K562 (cell line): ENCODE data around the gene IP6K2. TPM values are rescaled to one million over a fixed set of nuclear protein-coding genes. Genes with fewer than 3 reads are reported as not detected.

ENCODE experiments used
- ATAC-seq: fragments of 200-7000 bp; cut with Tn5 transposase; 3 replicates; pipeline ENCODE4 v1.9.1; 2020; ENCODE audit warnings: moderate library complexity
- BruUV-seq: library from RNA; stranded (reverse); fragments of 400-500 nt; replicated peaks from 2 replicates; lab custom pipeline; 2021; lab: Mats Ljungman, UMichigan
- CTCF ChIA-PET: fragments of 300-600 bp; formaldehyde crosslinking; extraction: SDS; loops from one replicate; lab custom pipeline; 2021; ENCODE audit warnings: low intra/inter-chr PET ratio; lab: Yijun Ruan, JAX
- POLR2A ChIA-PET: fragments of 300-600, 350-650 bp; sonication (Branson Sonifier 250); formaldehyde crosslinking; extraction: SDS; loops from one replicate; lab custom pipeline; 2021; ENCODE audit warnings: antibody characterized with exemption, inconsistent platforms; lab: Yijun Ruan, JAX
- DNase-seq, 4 experiments: peaks; one replicate each; pipeline versions ENCODE4 v3.0.0 to v3.0.0-alpha.2; 2011 to 2018; ENCODE audit warnings: low spot score in 3 of 4, mixed read lengths in 3 of 4; ENCODE audit errors: extremely low read depth in 1 of 4
- FAIRE-seq: peaks from 2 replicates; lab custom pipeline; 2011; peaks lifted over from hg19 to GRCh38; lab: Jason Lieb, UNC
- H2AFZ ChIP-seq: 2 replicates; pipeline ENCODE4 v1.6.0; 2011; ENCODE audit warnings: low read depth, low read length, control low read depth, inconsistent platforms
- H3K27ac ChIP-seq: fragments of 200-600 bp; 3 replicates; pipeline ENCODE4 v1.8.0; 2011; ENCODE audit warnings: low read depth, mild to moderate bottlenecking, control low read depth, inconsistent platforms, low read length, moderate library complexity, mixed read lengths; ENCODE audit errors: extremely low read depth
- H3K27me3 ChIP-seq, 2 experiments: fragments of 300-600 bp in 1 of 2; 2 replicates in 1 of 2; 3 replicates in 1 of 2; pipeline versions ENCODE4 v1.6.0 to v1.8.0; 2011; ENCODE audit warnings: inconsistent platforms in 2 of 2, low read length in 2 of 2, mild to moderate bottlenecking in 1 of 2, mixed read lengths in 1 of 2, moderate library complexity in 1 of 2; ENCODE audit not compliant: control insufficient read depth in 2 of 2, insufficient read depth in 2 of 2
- H3K36me3 ChIP-seq: fragments of 300-600 bp; 3 replicates; pipeline ENCODE4 v1.8.0; 2011; ENCODE audit warnings: mild to moderate bottlenecking, low read length, inconsistent platforms; ENCODE audit not compliant: control insufficient read depth, insufficient read depth
- H3K4me1 ChIP-seq, 2 experiments: fragments of 200-600 bp in 1 of 2; replicated peaks in 1 of 2; 2 replicates in 1 of 2; 3 replicates in 1 of 2; pipeline versions ENCODE4 v1.5.1 to v1.8.0; 2011; ENCODE audit warnings: inconsistent platforms in 2 of 2, low read length in 2 of 2, mild to moderate bottlenecking in 1 of 2, mixed read lengths in 1 of 2, moderate library complexity in 1 of 2; ENCODE audit not compliant: control insufficient read depth in 2 of 2, insufficient read depth in 2 of 2
- H3K4me2 ChIP-seq: 2 replicates; pipeline ENCODE4 v1.6.1; 2011; ENCODE audit warnings: low read length, control low read depth, inconsistent platforms, mixed read lengths; ENCODE audit not compliant: insufficient read depth
- H3K4me3 ChIP-seq: fragments of 200-600 bp; sonication (generic), shearing (Covaris generic); 2 replicates; pipeline ENCODE4 v1.5.1; 2016; ENCODE audit warnings: control low read depth, inconsistent platforms
- H3K79me2 ChIP-seq: fragments of 200-600 bp; 3 replicates; pipeline ENCODE4 v1.8.0; 2011; ENCODE audit warnings: low read length, inconsistent platforms; ENCODE audit not compliant: control insufficient read depth, insufficient read depth
- H3K9ac ChIP-seq, 2 experiments: 2 replicates each; pipeline versions ENCODE4 v1.6.0 to v1.6.1; 2011; ENCODE audit warnings: low read depth in 2 of 2, low read length in 2 of 2, control low read depth in 1 of 2, inconsistent platforms in 1 of 2, mild to moderate bottlenecking in 1 of 2, mixed read lengths in 1 of 2; ENCODE audit not compliant: insufficient read depth in 1 of 2
- H3K9me1 ChIP-seq: one replicate; pipeline ENCODE4 v1.6.0; 2011; ENCODE audit warnings: inconsistent platforms, mild to moderate bottlenecking, low read length, moderate library complexity; ENCODE audit not compliant: control insufficient read depth, insufficient read depth
- H3K9me3 ChIP-seq: replicated peaks from 2 replicates; pipeline ENCODE4 v1.5.1; 2011; ENCODE audit warnings: low read depth, low read length, inconsistent platforms; ENCODE audit not compliant: control insufficient read depth, insufficient read depth
- H4K20me1 ChIP-seq: replicated peaks from 2 replicates; pipeline ENCODE4 v1.6.1; 2011; ENCODE audit warnings: low read length, inconsistent platforms, mixed read lengths; ENCODE audit not compliant: control insufficient read depth, insufficient read depth
- CEBPB ChIP-seq: fragments of 450-650 bp; IDR thresholded peaks from 2 replicates; pipeline ENCODE4 v1.6.1; 2016; ENCODE audit warnings: missing genetic modification characterization, missing compliant biosample characterization
- E2F6 ChIP-seq, 2 experiments: IDR thresholded peaks; 2 replicates each; pipeline ENCODE4 v1.6.1; 2011; ENCODE audit warnings: borderline replicate concordance in 1 of 2, control low read depth in 1 of 2, low read depth in 1 of 2, low read length in 1 of 2, mild to moderate bottlenecking in 1 of 2, mixed read lengths in 1 of 2, moderate library complexity in 1 of 2; ENCODE audit not compliant: insufficient read depth in 1 of 2, insufficient read length in 1 of 2, poor library complexity in 1 of 2, severe bottlenecking in 1 of 2; ENCODE audit errors: extremely low read depth in 1 of 2
- GABPB1 ChIP-seq: sonication (generic); formaldehyde crosslinking; IDR thresholded peaks from 2 replicates; pipeline ENCODE4 v1.8.0; 2022; ENCODE audit warnings: mild to moderate bottlenecking, missing genetic modification reagents
- HOMEZ ChIP-seq: fragments of 250-450 bp; sonication (Bioruptor Pico); IDR thresholded peaks from 2 replicates; pipeline ENCODE4 v1.4.0; 2020; ENCODE audit warnings: mild to moderate bottlenecking, moderate library complexity
- SPI1 ChIP-seq: IDR thresholded peaks from 2 replicates; pipeline ENCODE4 v1.6.1; 2011; ENCODE audit warnings: low read depth, low read length, control low read depth, borderline replicate concordance
- TCF15 ChIP-seq: fragments of 250-450 bp; sonication (Bioruptor Pico); IDR thresholded peaks from 2 replicates; pipeline ENCODE4 v1.8.0; 2022; ENCODE audit warnings: moderate library complexity, mild to moderate bottlenecking, inconsistent platforms
- TEAD4 ChIP-seq, 2 experiments: sonication (generic) in 1 of 2; formaldehyde crosslinking in 1 of 2; IDR thresholded peaks; 2 replicates each; pipeline versions ENCODE4 v1.6.1 to v1.8.0; 2012 to 2022; ENCODE audit warnings: borderline replicate concordance in 1 of 2, inconsistent platforms in 1 of 2, low read length in 1 of 2, mild to moderate bottlenecking in 1 of 2, missing genetic modification reagents in 1 of 2
- WGBS: fragments of 100-300 bp; shearing (Covaris generic); methylation state at CpG from one replicate; pipeline ENCODE4 v1.1.6; 2016; ENCODE audit warnings: low coverage, mixed read lengths; ENCODE audit not compliant: insufficient coverage; ENCODE audit errors: missing lambda C conversion rate; 5-methylcytosine and 5-hydroxymethylcytosine counted together
- in situ Hi-C: fragments of 300-500 bp; cut with MboI; formaldehyde crosslinking; loops from 4 replicates; pipeline ENCODE4 v1.15.0; 2018; ENCODE audit warnings: inconsistent platforms, mixed read lengths
- intact Hi-C: fragments of 100-400 bp; cut with micrococcal nuclease; formaldehyde crosslinking; loops from 2 replicates; pipeline ENCODE4 v1.14.2; 2022
- polyA plus RNA-seq, 8 experiments: library from polyadenylated mRNA; depleted of rRNA in 4 of 8; stranded (reverse) in 5 of 8; unstranded in 3 of 8; fragments of >200 nt; fragmentation: Nextera tagmentation in 2 of 8; fragmentation: Illumina TruSeq in 1 of 8; extraction: Ambion mirVana in 2 of 8; extraction: Trizol in 1 of 8; gene quantifications; 2 replicates each; pipeline versions ENCODE4 v1.2.1 to v1.2.3, GENCODE V29; 2011 to 2014; ENCODE audit warnings: inconsistent platforms in 1 of 8, missing spikeins in 1 of 8
- total RNA-seq, 7 experiments: library from RNA; depleted of rRNA in 6 of 7; stranded (reverse); fragments of >200 nt in 6 of 7; fragmentation: Illumina TruSeq in 2 of 7; extraction: Trizol in 2 of 7; gene quantifications; 2 replicates each; pipeline versions ENCODE4 v1.2.1 to v1.2.3, GENCODE V29; 2011 to 2021; ENCODE audit warnings: low replicate concordance in 1 of 7

IP6K2 gene
- total and polyA plus RNA-seq, 9 of the 15 experiments (the other 6 are each of a cell fraction or from before 2014, with no cell fraction given) = 19.6 to 78.1 (median 48.0) TPM

GRCh38 chr3:48652923-48653715 is 63.9 kb downstream of the IP6K2 start (continued):
- no peak for TF ChIP-seq SPI1
- no peak for TF ChIP-seq E2F6 (IDR thresholded peaks at IDR 0.05; ENCODE audit: borderline replicate concordance in 1 of 2, extremely low read depth in 1 of 2, insufficient read depth in 1 of 2, insufficient read length in 1 of 2, low read depth in 1 of 2, low read length in 1 of 2, poor library complexity in 1 of 2, severe bottlenecking in 1 of 2)
- TF ChIP-seq HOMEZ = no peak
- no peak for TF ChIP-seq GABPB1

- DNase-seq (no peak), ATAC-seq (no peak), FAIRE-seq (no peak)
- Histone ChIP-seq H3K27ac (no peak overlapping the region), H3K4me1 (peaks cover 0 to 20% of the 10 kb centered on the region in 2 experiments; a peak in 2 of 5 replicates), H3K9me3 (no peaks in the 10 kb centered on the region), H3K36me3 (no peaks in the 10 kb centered on the region), H2AFZ (no peak overlapping the region), H3K9me1 (no peaks in the 10 kb centered on the region), H4K20me1 (no peaks in the 10 kb centered on the region), H3K79me2 (no peaks in the 10 kb centered on the region), H3K4me3 (no peak overlapping the region), H3K9ac (peak overlapping the region in 1 of 2 experiments; percentile 31; a peak in 1 of 4 replicates), H3K27me3 (no peaks in the 10 kb centered on the region), H3K4me2 (no peak overlapping the region)
- TF ChIP-seq TEAD4 (IDR thresholded peaks at IDR 0.05; ENCODE audit: low read length) (no peak), TEAD4 (CRISPR knock-in tag; IDR thresholded peaks at IDR 0.05; ENCODE audit: borderline replicate concordance) (no peak), TCF15 (CRISPR knock-in tag) (no peak), CEBPB (tag) (no peak)
- BruUV-seq = no TSS peak
- ChIA-PET CTCF (no interaction called here), POLR2A (interaction anchor here (1.2 to 1.3 kb wide), 2 partner anchors 10 to 17 kb away, joined by 5 to 6 read pairs; partner anchors contain the start of gene SLC26A6)
- intact Hi-C loops (no loop called here), in situ Hi-C loops (no loop called here)
- 29% methylated on average over 9 of the region's 11 CpGs for WGBS
Observed at GRCh38 chr3:48651771-48652170, 65.2 kb downstream of the IP6K2 start.
